PFSK-1 (cell line): Measurements from ENCODE around the gene DCTN4.

Experiments used
- FOXP2 ChIP-seq: optimal IDR thresholded peaks from 2 replicates; pipeline ENCODE3; 2011; ENCODE audit warnings: borderline replicate concordance, control low read depth, inconsistent platforms; ENCODE audit not compliant: insufficient read depth; ENCODE audit errors: extremely low read length, extremely low read depth
- POLR2AphosphoS5 ChIP-seq: IDR thresholded peaks from 2 replicates; pipeline ENCODE4 v1.6.1; 2012; ENCODE audit warnings: low read depth, mild to moderate bottlenecking, control low read depth, low read length, moderate library complexity
- SIN3A ChIP-seq: IDR thresholded peaks from 2 replicates; pipeline ENCODE4 v1.6.1; 2012; ENCODE audit warnings: mild to moderate bottlenecking, low read length, moderate library complexity, borderline replicate concordance; ENCODE audit not compliant: insufficient read depth
- TAF1 ChIP-seq: IDR thresholded peaks from 2 replicates; pipeline ENCODE4 v1.6.1; 2012; ENCODE audit warnings: low read length, control low read depth, borderline replicate concordance; ENCODE audit not compliant: insufficient read depth
- TF ChIP-seq, protein P1 (sequence below), 2 experiments: IDR thresholded peaks; 2 replicates each; pipeline versions ENCODE4 v1.6.1 to v1.8.0; 2011 to 2012; ENCODE audit warnings: low read depth in 2 of 2, low read length in 2 of 2, control low read depth in 1 of 2, inconsistent platforms in 1 of 2, mild to moderate bottlenecking in 1 of 2, moderate library complexity in 1 of 2; ENCODE audit not compliant: insufficient read depth in 1 of 2

DNA sequence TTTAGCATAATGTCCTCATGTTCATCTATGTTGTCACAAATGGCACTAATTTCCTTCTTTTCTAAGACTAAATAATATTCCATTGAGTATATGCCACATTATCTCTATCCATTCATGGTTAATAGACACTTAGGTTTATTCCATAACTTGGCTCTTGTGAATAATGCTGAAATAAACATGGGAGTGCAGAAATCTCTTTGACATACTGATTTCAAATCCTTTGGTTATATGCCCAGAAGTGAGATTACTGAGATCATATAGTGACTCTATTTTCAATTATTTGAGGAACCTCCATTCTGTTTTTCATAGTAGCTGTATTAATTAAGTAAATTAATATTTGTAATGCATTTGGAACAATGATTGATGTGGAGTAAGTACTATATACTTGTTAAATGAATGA is 32.7 kb upstream of the DCTN4 start:
- TF ChIP-seq, protein P1, sequence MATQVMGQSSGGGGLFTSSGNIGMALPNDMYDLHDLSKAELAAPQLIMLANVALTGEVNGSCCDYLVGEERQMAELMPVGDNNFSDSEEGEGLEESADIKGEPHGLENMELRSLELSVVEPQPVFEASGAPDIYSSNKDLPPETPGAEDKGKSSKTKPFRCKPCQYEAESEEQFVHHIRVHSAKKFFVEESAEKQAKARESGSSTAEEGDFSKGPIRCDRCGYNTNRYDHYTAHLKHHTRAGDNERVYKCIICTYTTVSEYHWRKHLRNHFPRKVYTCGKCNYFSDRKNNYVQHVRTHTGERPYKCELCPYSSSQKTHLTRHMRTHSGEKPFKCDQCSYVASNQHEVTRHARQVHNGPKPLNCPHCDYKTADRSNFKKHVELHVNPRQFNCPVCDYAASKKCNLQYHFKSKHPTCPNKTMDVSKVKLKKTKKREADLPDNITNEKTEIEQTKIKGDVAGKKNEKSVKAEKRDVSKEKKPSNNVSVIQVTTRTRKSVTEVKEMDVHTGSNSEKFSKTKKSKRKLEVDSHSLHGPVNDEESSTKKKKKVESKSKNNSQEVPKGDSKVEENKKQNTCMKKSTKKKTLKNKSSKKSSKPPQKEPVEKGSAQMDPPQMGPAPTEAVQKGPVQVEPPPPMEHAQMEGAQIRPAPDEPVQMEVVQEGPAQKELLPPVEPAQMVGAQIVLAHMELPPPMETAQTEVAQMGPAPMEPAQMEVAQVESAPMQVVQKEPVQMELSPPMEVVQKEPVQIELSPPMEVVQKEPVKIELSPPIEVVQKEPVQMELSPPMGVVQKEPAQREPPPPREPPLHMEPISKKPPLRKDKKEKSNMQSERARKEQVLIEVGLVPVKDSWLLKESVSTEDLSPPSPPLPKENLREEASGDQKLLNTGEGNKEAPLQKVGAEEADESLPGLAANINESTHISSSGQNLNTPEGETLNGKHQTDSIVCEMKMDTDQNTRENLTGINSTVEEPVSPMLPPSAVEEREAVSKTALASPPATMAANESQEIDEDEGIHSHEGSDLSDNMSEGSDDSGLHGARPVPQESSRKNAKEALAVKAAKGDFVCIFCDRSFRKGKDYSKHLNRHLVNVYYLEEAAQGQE (IDR thresholded peaks at IDR 0.05; ENCODE audit: insufficient read depth in 1 of 2, low read depth in 2 of 2, low read length in 2 of 2): no peak
- TF ChIP-seq TAF1 (no peak), POLR2AphosphoS5 (no peak), SIN3A (no peak), FOXP2 (no peak)
